Stimulated activated CD4-positive, alpha-beta T cell treated with anti-CD3 and anti-CD28 coated beads, Interleukin-4, amount 100 ng/mL, for 4 hours (primary cell): Measurements from ENCODE around the gene NCOA5.

Experiments
- DNase-seq, 2 experiments: peaks; one replicate each; pipeline ENCODE4 v3.0.0-alpha.2; 2020

NCOA5 gene

DNA sequence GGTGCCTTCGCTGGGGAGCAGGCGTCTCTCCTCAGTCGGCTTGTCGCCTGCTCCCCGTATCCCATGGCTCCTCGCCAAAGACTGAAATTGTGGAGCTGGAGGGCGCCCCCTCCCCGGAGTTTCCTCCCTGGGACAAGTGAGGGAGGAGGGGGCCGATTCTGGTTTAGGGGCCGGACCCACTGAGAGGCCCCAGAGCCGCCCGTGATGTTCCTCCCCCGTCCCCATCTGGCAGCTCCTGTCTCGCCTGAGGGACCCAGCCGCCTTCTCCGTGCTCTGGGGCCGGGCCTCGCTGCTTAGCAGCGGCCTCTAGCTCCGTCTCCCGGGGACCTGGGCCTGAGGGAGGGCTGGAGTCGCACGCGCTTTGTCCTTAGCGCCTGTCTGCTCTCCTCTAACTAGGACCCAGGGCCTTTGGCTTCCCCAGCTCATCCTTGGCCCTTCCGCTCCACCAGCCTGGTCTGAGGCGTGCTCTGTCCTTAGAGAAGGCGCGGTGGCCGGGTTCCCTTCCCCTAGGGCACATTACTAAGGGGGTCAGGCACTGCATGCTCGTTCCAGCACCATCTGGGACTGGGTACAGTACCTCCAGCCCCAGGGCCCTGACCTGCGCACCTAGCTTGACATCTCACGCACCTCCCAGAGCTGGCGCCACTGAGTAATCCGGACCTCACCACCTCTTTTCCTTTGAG, 31.0 kb downstream of the NCOA5 start:
- DNase-seq: no peak

DNA sequence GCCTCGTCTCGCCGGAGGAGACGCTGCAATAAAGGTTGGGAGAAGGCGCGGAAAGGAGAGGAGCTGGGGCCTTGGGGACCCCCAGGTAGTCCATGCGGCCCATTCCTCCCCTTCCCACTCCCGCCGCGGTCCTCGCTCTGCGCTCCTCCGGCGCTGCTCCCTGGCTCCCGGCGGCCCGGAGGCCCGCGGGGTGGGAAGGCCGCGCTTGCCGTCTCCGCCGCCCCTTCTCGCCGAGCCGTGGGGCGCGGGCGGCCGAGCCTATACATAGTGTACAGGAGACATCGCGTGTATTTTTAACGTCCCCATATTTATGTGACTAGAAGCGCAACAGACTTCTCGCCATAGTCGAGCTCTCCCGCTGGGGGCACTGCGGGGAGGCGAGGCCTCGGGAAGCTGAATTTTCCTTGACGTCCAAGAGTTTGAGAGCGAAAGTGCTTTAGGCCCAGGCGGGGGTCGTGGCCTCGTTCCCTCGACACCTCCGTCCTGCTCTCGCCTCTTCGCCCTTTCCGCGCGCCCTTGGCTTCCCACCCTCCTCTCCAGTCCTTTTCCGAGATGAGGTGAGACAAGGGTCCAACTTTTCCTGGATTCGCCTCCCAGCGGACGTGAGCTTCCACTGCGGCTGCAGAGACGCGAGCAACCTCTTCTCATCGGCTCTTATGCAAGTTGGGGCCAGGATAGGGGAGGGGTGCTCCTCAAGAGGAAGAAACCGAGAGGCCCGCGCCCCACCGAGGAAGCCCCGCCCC, 31.7 kb downstream of the NCOA5 start:
- no peak for DNase-seq

DNA sequence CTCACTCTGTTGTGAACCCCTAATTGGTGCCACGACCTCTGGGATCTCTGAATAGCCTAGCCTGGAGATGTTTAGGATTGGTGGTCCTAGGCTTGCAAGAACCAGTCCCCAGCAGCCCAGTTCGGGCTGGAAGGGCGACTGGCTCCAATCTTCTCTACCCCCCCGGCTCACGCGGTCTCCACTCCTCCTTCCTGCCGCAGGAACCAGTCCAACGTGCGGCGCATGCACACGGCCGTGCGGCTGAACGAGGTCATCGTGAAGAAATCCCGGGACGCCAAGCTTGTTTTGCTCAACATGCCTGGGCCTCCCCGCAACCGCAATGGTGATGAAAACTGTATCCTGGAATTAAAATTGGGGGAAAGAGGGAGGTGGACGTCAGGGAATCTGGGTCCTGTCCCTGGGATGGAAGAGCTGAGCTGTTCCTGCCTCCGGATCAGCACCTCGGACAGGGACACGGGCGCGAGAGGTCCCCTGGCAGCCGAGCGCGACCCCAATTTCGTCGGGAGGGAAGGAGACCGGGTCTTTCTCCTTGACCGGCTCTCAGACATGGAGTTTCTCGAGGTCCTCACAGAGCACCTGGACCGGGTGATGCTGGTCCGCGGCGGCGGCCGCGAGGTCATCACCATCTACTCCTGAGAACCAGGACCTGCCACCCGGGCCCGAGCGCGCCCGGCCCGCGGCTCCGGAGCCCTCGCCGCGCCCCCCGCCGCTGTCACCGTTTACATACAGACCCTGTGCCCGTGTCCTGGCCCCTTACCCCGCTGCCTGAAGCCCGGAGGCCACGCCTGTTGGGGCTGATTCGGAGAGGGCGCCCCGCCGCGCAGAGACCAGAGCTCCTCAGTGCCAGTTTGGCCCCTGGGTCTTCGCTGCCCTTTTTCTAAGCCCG, 32.5 kb downstream of the NCOA5 start:
- peak in 1 of 2 experiments; percentile 12 for DNase-seq

DNA sequence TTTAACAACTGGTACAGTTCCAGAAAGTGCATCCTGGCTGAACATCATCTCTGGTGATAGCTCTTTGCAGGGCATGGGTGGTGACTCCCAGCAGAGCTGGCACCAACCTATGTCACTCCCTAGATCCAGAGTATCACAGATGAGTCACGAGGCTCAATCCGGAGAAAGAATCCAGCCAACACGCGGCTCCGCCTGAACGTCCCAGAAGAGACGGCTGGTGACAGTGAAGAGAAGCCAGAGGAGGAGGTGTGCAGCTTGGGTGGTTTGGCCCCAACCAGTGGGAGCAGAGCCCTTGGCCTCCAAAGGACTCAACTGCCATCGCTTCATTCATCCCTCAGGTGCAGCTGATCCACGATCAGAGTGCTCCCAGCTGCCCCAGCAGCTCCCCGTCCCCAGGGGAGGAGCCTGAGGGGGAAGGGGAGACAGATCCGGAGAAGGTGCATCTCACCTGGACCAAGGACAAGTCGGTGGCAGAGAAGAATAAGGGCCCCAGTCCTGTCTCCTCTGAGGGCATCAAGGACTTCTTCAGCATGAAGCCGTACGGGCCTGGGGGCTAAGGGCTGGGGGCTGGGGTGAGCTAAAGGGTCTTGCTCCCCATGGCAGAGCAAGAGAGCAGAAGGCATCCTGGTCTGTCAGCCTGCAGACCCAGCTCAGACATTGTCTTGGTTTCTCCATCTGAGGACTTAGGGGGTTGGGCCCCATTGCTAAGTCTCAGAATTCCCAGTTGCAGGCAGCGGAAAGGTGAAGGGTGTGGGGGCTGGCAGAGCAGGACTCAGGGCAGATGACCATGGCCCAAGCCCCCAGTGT, 33.5 kb downstream of the NCOA5 start:
- DNase-seq: no peak

DNA sequence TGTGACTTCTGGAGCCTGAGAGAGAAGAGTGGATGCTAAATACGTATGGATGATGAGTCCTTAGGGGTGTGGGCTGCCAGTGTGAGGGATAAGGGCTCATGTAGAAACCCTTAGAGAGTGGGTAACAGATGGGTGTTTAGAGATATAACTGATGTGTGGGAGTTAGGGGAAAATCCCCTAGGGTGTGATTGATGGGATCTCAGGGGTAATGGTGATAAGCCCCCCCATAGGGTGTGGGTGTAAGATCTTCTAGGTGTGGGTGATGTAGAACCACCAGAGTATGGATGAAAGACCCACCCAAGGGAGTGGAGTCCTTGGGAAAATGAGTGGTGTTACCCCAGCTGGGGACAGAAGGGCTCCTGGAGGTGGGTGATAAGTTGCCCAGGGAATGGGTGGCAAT, 34.5 kb downstream of the NCOA5 start:
- DNase-seq: no peak

DNA sequence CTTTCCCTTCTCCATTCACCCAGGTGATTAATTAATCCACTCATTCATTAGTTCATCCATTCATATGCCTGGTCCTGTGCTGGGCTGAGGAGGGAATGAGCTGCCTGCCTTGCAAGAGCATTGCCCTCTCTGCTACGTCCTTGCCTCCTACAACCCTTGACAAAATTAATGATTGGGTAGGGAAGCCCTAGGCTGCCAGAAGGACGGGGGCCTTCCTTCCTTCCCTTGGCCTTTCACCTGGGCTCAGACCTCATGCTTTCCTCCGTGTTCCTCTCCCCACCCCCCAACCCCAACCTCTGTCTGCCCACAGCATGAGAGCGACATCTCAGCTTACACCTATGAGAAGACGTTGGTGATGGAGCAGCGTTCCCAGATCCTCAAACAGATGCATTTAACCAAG, 35.2 kb downstream of the NCOA5 start:
- no peak for DNase-seq

DNA sequence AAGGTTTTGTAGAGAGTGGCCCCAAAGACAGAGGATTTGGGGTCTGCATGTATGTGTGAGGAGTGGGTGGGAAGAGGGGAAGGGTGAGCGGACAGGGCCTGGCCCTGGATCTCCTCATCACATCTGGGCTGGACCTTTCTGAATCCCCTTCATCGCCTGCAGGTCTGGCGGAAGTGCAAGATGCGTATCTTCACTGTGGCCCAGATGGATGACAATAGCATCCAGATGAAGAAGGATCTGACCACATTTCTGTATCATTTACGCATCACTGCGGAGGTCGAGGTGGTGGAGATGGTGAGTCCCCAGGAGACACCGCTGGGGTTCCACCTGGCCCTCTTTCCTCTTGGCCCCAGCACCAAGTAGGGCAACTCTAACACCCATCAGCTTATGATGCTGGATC, 36.3 kb downstream of the NCOA5 start:
- no peak for DNase-seq

DNA sequence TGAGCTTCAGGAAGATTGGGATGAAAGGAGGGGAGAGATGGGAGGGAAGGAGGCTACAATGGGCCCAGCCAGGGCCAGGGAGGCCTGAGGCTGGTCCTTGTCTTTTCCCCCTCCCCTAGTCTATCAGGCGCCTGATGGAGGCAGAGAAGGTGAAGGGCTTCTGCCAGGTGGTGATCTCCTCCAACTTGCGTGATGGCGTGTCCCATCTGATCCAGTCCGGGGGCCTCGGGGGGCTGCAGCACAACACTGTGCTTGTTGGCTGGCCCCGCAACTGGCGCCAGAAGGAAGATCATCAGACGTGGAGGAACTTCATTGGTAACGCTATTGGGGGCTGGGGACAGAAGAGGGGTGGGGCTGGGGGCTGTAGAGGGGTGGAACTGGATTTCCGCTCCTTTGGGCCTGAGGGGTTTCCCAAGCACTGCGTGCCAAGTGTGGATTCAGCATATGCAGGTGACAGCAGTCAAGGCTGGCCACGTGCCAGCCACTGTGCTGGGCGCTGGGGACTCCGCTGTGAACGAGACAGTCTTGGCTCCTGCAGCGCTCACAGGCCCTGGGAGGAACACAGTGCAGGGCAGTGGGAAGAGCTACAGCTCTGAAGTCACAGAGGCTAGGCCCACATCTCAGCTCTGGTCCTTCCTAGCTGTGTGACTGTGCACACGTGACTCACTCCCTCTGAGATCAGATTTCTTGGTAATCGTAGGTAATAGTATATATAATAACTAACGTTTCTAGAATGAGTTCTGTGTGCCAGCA, 38.0 kb downstream of the NCOA5 start:
- no peak for DNase-seq

DNA sequence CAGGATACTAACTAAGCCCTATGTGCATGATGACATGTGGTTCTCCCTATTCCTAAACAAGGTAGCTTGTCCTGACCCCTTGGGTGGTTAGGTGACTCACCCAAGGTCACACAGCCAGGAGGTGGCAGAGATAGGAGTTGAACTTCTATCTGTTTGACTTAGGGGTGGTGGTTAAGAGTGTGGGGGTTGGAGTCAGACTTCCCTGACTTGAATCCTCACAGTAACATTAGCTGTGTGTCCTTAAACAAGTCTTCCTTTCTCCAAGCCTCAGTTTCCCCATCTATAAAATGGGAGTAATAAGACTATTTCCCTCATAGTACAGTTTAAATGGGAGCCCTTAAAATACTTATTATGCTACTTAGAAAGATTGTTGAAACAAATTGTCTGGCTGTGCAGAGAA, 38.9 kb downstream of the NCOA5 start:
- DNase-seq: no peak

DNA sequence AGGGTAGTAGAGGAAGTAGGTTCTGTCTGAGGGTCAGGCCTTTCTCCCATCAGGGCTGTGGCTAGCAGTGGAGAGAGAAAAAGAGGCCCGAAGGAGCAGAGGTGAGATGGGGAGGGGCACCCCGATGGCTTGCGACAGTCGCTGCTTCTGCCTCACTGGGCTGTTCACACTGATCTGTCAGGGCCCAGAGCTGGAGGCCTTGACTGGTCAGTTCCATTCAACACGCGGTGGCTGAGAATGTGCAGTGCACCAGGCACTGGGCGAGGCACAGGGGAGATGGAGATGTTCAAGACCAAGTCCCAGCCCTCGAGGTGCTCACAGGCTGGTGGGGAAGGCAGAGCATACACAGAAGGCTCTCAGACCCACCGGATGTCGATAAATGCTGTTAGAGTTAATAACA, 39.3 kb downstream of the NCOA5 start:
- DNase-seq: no peak

DNA sequence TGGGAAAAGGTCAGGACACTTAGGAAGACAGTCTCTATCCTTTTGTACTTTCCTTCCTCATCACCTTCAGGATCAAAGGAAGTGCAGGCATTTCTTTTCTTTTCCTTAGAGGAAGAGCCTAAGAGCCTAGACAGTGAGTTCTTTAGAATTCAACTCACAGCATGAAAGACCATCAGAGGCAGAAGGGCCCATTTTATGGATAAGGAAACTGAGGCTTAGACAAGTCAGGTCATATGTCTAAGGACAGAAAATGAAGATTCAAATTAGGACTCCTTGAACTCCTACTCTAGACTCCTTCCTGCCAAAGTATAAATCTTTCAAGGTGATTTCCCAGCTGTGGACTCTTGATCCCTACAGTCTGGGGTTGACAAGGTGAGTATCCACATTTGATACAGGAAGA, 39.9 kb downstream of the NCOA5 start:
- no peak for DNase-seq

DNA sequence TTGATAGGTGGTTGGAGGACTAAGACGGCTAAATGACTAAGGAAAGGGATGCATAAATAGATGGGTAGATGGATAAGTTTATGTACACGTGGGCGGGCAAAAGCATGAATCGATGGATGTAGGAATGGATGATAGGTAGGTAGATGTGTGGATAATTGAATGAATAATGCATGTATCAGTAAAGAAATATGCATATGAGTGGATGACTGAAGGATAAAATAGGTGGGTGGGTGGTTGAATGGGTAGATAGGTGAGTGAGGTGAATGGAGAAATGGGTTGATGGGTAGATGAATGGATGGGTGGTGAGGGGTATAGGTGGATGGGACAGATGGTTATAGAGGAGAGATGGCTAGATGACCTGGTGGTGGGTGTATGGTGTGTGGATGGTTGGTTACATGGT, 40.6 kb downstream of the NCOA5 start:
- no peak for DNase-seq

DNA sequence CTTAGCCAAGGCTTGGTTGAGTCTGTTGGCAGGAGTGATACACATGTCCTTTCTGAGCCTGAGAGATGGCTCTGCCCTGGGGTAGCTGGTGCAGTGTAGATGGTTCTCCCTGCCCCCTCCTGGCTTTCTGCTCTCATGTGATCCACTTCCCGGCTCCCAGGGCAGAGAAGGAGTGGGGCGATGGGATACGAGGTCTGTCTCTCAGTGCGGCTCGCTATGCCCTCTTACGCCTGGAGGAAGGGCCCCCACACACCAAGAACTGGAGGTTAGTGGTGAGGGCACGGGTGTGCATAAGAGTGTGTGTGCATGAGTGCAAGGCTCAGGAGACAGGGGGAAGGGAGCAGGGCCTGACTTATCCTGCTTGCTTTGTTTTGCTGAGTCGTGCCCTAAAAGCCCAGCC, 41.9 kb downstream of the NCOA5 start:
- no peak for DNase-seq

DNA sequence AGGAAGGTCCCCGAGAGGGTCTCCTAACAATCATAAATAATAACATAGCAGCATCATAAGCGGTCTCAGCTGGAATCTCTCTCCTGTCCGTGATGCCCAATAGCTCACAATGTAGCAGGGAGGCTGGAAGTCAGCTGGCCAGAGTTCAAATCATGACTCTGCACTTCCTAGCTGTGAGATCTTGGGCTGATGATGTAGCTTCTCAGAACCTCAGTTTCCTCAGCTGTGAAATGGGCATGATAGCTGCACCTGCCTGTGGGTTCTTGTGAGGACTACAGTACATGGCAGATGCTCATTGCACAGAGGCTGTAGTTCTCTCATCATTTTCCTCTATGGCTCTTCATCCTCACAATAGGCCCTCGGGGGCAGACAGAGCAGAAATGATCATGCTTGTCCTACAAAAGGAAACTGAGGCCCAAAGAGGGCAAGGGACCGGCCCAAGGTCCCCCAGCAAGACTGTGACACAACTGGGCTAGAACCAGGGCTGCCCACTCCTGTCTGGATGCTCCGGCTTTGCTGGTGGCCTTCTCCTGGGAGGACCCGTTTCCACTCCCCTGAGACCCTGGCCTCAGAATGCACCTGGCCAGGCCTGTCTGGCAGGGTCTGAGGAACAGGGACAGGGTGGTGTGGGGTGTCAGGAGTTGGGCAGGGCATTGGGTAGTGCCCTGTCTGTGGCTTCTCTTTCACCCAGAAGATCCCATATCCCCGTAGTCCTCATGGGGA, 43.0 kb downstream of the NCOA5 start:
- no peak for DNase-seq

DNA sequence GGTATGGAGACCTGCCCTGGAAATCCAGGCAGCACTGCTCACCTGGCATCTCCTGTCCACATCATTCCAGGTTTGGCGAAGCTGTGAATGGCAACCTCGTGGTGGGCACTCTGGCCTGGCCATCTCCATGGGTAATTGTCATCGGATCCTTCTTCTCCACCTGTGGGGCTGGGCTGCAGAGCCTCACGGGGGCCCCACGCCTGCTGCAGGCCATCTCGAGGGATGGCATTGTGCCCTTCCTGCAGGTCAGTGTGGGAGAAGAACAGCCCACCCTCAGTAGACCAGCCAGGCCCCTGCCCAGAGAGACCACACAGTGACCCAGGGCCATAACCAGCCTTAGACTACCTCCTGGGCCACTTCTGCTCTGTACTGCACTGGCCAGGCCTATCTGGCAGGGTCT, 44.9 kb downstream of the NCOA5 start:
- DNase-seq: no peak

DNA sequence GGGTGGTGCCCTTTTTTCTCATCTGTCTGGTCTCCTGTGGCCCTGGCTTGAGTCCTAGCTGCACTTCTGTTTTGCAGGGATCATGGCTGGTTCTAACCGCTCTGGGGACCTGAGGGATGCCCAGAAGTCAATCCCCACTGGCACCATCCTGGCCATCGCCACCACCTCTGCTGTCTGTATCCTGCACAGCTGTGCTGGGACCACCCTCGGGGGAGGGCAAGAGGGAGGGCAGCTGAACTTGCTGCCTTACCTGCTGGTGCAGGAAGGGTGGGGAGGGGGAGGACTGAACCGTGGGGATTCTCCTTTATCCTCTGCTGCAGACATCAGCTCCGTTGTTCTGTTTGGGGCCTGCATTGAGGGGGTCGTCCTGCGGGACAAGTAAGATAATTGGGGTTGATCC, 46.2 kb downstream of the NCOA5 start:
- no peak for DNase-seq

DNA sequence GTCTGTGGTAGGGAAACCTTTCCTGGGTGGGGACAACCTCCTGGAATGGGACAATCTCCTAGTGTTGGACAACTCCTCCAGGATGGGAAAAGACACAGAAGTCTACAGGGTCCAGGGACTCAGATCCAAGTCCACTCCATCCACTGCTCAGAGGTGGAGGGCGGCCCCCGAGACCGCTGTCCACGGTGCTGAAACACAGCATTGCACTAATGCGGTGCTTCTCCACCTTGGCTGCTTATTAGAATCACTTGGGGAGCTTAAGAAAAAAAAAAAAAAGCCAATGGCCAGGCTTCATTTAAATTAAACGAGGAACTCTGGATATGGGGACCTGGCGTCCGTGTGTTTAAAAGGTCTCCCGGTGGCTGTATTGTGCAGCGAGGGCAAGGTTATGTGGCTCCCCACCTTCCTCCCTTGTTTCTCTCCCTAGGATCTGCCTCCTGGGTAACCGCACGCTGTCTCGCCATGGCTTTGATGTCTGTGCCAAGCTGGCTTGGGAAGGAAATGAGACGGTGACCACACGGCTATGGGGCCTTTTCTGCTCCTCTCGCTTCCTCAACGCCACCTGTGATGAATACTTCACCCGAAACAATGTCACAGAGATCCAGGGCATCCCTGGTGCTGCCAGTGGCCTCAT, 48.7 kb downstream of the NCOA5 start:
- peak in 1 of 2 experiments; percentile 41 for DNase-seq

DNA sequence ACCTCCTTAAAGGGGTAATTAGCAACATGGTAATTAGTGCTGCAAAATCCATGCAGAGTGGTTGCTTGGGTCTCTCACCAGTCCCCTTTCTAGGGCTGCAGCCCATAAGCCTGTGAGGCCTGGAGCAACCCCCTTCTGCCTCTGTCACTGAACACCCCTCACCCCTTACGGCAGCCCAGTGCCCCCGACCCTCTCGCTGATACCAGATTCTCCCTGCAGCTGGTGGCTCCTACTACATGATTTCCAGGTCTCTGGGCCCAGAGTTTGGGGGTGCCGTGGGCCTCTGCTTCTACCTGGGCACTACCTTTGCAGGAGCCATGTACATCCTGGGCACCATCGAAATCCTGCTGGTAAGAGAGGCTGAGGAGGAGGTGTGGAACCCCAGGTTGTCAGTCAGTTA, 52.7 kb downstream of the NCOA5 start:
- DNase-seq: no peak

DNA sequence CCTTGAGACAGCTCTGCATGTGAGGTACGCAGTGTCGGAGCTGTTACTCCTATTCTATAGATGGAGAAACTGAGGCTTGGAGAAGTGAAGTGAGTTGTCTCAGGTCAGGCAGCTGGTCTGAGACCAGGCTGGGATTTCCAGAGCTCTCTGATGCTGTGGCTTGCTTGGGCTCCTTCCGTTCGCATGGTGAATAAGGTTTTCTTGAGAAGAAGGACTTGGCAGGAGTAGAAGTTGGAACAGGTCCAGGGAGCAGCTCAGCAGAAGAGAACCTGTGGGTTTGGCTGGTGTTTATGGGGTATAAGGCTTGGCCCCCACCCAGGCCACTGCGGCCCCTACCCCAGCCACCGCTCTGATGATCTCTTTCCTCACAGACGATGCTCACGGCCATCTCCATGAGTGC, 53.4 kb downstream of the NCOA5 start:
- no peak for DNase-seq

DNA sequence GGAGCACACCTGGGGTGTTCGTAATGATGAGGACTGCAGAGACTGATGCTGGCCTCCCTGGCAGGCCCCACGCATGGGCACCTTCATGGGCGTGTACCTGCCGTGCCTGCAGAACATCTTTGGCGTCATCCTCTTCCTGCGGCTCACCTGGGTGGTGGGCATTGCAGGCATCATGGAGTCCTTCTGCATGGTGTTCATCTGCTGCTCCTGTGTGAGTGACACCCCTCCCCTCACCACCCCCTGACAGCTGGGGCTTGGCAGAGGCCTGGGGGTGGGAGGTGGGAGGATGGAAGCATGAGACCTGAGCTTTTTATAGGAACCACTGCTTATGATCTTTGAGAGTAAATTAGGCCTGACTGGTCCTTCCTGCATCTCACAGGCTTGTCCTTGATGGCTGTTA, 54.0 kb downstream of the NCOA5 start:
- DNase-seq: no peak

DNA sequence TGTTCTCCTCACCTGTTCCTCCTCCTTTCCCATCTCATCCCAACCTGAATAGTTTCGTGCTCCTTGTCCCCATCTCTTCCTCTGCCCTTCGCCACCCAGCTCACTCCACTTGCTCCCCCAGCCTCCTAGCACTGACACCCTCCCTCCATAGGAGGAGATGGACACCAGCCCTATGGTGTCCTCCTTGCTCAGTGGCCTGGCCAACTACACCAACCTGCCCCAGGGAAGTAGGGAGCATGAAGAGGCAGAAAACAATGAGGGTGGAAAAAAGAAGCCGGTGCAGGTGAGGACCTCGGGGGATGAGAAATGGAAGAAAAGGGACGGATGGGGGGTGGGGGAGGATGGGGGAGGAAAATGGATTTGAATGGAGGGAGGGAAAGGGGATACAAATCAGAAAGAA, 54.5 kb downstream of the NCOA5 start:
- DNase-seq: no peak
